Upper lobe of left lung (tissue), 6 donors: ENCODE data around the gene FBLN5. TPM values are rescaled to one million over a fixed set of nuclear protein-coding genes. Genes with fewer than 3 reads are reported as not detected.

Source experiments
- ATAC-seq, 2 donors: fragments of 200-7000 bp; cut with Tn5 transposase; one replicate each; pipeline ENCODE4 v1.9.1; 2022; ENCODE audit warnings: mild to moderate bottlenecking in 2 of 2, moderate library complexity in 2 of 2; ENCODE audit not compliant: low FRiP score in 2 of 2
- DNase-seq, 2 donors: peaks; one replicate each; pipeline ENCODE4 v3.0.0-alpha.2; 2019 to 2020
- H3K27ac ChIP-seq, 4 donors: fragments of 200-600 bp; sonication (generic); one replicate each; pipeline ENCODE4 v1.5.1; 2016 to 2019
- H3K27me3 ChIP-seq, 4 donors: fragments of 200-600 bp; sonication (generic); one replicate each; pipeline ENCODE4 v1.5.1; 2017 to 2019
- H3K36me3 ChIP-seq, 4 donors: fragments of 200-600 bp; sonication (generic); one replicate each; pipeline ENCODE4 v1.5.1; 2016 to 2019
- H3K4me1 ChIP-seq, 4 donors: fragments of 200-600 bp; sonication (generic); one replicate each; pipeline ENCODE4 v1.5.1; 2018 to 2019
- H3K4me3 ChIP-seq, 4 donors: fragments of 200-600 bp; sonication (generic); one replicate each; pipeline ENCODE4 v1.5.1; 2017 to 2019; ENCODE audit warnings: mild to moderate bottlenecking in 2 of 4, moderate library complexity in 1 of 4
- H3K9me3 ChIP-seq, 4 donors: fragments of 200-600 bp; sonication (generic); one replicate each; pipeline ENCODE4 v1.5.1; 2018 to 2019
- EP300 ChIP-seq, 4 donors: sonication (generic); formaldehyde crosslinking; IDR thresholded peaks; one replicate each; pipeline ENCODE4 v1.5.1; 2017; ENCODE audit warnings: antibody characterized with exemption in 4 of 4, control low read depth in 2 of 4
- POLR2A ChIP-seq, 4 donors: fragments of 450-650 bp; IDR thresholded peaks; one replicate each; pipeline ENCODE4 v1.5.1; 2016 to 2017; ENCODE audit warnings: antibody characterized with exemption in 4 of 4, mild to moderate bottlenecking in 2 of 4
- POLR2AphosphoS5 ChIP-seq, 2 donors: sonication (generic); formaldehyde crosslinking; IDR thresholded peaks; one replicate each; pipeline ENCODE4 v1.5.1; 2017; ENCODE audit warnings: antibody characterized with exemption in 2 of 2
- WGBS, 2 donors: methylation state at CpG; one replicate each; pipeline ENCODE4 v1.1.5; 2017 to 2018; 5-methylcytosine and 5-hydroxymethylcytosine counted together
- total RNA-seq, 6 donors: library from RNA; depleted of rRNA in 4 of 6; stranded (reverse); fragments of >200 nt in 4 of 6; gene quantifications; one replicate each; pipeline versions ENCODE4 v1.1.0 to v1.2.1, GENCODE V29; 2016 to 2021
- TF ChIP-seq, protein P1 (sequence below), 6 experiments: fragments of 450-650 bp in 4 of 6; fragments of 200-600 bp in 2 of 6; sonication (generic) in 2 of 6; IDR thresholded peaks; one replicate each; pipeline ENCODE4 v1.5.1; 2016 to 2019; ENCODE audit warnings: antibody characterized with exemption in 6 of 6
- donor health status: DM: no; HTN: no; CAD: no; lungs with moderate emphysema.
- donor health status: DM: no; HTN: yes; CAD: no; lungs with severe emphysema.

The FBLN5 gene
- total RNA-seq, 6 donors from 2014 or later, result 53.8 to 196 (median 133) TPM

DNA sequence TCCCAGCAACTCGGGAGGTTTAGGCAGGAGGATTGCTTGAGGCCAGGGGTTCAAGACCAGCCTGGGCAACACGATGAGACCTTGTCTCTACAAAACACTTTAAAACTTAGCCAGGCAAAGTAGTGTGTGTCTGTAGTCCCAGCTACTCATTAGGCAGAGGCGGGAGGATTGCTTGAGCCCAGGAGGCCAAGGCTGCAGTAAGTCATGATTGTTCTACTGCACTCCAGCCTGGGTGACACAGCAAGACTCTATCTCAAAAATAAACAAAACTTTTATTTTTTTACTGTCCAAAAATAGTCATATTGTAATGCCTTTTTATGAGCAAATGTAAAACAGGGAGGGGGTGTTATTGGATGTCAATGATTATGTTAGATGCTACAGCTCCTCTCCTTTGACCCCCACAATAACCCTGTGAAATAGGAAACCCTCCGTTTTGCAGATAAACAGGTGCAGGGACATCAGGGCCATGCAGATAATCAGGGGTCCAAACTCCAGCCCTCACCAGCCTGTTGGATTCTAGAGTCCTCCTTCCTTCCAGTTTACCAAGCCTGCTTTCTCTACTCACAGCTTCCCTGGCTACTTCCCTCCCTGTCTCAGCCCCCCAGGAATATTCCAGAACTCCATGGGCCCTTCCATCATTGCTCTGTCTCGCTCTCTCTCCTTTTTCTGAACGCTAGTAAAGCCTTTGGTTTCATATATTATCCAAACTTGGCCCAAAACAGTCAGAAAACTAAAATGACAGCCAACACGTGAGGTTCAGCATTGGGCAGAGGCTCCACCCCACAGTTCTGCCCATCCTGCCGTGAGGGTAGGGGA lies 5.9 kb upstream of the FBLN5 start:
- no peak overlapping the region for H3K27ac ChIP-seq
- ATAC-seq (no peak), DNase-seq (no peak)
- 79 to 80% methylated on average over 8 of the region's 8 CpGs for WGBS, 2 donors
- H3K4me1 ChIP-seq, result peaks cover 0 to 3% (median 0%) of the 10 kb centered on the region in 4 donors
- no peaks in the 10 kb centered on the region for H3K9me3 ChIP-seq
- TF ChIP-seq EP300 (IDR thresholded peaks at IDR 0.05) (no peak), POLR2A (IDR thresholded peaks at IDR 0.05) (no peak), POLR2AphosphoS5 (IDR thresholded peaks at IDR 0.05) (no peak)
- TF ChIP-seq, protein P1, sequence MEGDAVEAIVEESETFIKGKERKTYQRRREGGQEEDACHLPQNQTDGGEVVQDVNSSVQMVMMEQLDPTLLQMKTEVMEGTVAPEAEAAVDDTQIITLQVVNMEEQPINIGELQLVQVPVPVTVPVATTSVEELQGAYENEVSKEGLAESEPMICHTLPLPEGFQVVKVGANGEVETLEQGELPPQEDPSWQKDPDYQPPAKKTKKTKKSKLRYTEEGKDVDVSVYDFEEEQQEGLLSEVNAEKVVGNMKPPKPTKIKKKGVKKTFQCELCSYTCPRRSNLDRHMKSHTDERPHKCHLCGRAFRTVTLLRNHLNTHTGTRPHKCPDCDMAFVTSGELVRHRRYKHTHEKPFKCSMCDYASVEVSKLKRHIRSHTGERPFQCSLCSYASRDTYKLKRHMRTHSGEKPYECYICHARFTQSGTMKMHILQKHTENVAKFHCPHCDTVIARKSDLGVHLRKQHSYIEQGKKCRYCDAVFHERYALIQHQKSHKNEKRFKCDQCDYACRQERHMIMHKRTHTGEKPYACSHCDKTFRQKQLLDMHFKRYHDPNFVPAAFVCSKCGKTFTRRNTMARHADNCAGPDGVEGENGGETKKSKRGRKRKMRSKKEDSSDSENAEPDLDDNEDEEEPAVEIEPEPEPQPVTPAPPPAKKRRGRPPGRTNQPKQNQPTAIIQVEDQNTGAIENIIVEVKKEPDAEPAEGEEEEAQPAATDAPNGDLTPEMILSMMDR (IDR thresholded peaks at IDR 0.05), result no peak
- H3K27me3 ChIP-seq, result no peaks in the 10 kb centered on the region
- no peaks in the 10 kb centered on the region for H3K36me3 ChIP-seq
- H3K4me3 ChIP-seq, result no peak overlapping the region

DNA sequence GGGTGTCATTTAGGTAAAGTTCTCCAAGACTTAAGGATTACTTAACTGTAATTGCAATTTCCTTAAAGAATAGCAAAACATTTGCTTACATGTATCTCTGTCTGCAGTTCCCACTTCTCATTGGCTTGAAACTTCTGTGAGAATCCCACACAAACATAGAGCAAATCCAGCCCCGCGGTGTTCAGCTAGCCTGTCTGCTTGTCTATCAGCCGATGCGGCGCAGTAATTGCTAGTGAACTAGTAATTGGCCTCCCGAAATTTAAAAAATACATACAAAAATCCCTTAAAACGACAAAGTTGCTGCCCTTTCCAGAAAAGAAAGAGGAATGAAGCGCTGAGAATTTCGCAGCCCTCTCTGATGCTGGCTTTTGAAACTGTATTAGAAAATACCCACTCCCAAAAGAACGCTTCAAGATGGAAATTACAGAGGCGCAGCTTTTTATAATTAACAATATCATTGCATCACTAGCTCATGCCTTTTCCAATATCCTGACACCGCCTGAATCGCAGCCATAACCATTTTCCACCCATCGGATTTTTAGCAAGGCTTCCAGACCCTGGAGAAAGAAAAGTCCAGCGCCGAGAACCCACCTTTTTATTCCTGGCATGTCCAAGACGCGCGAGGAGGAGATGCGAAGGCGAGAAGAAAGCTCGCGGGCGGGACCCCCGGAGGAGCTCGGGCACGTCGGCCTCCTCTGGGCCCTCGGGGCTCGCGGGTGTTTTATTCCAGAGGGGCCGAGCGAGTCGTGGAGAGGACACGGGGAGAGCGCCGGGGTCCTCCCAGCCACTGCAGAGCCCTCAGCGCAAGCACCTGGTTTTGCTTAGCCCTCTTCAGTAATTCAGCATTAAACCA lies 646 bp downstream of the FBLN5 start:
- TF ChIP-seq EP300 (IDR thresholded peaks at IDR 0.05) (no peak), POLR2A (IDR thresholded peaks at IDR 0.05) (peak in 2 of 4 donors; percentile 67 to 68)
- TF ChIP-seq, protein P1 (IDR thresholded peaks at IDR 0.05), result no peak
- H3K4me1 ChIP-seq, result peaks cover 7 to 32% (median 10%) of the 10 kb centered on the region in 4 donors
- ATAC-seq, result peak in 1 of 2 donors; percentile 41
- peaks cover 0 to 2% (median 0%) of the 10 kb centered on the region in 4 donors for H3K36me3 ChIP-seq
- no peaks in the 10 kb centered on the region for H3K9me3 ChIP-seq
- peak overlapping the region; percentile 74 to 80 (median 80) for H3K27ac ChIP-seq
- WGBS, 2 donors, result 15 to 22% methylated on average over 21 to 38 of the region's 38 CpGs
- peak overlapping the region; percentile 47 to 65 (median 53) for H3K4me3 ChIP-seq
- peak in 1 of 2 donors; percentile 83 for DNase-seq
- no peaks in the 10 kb centered on the region for H3K27me3 ChIP-seq

DNA sequence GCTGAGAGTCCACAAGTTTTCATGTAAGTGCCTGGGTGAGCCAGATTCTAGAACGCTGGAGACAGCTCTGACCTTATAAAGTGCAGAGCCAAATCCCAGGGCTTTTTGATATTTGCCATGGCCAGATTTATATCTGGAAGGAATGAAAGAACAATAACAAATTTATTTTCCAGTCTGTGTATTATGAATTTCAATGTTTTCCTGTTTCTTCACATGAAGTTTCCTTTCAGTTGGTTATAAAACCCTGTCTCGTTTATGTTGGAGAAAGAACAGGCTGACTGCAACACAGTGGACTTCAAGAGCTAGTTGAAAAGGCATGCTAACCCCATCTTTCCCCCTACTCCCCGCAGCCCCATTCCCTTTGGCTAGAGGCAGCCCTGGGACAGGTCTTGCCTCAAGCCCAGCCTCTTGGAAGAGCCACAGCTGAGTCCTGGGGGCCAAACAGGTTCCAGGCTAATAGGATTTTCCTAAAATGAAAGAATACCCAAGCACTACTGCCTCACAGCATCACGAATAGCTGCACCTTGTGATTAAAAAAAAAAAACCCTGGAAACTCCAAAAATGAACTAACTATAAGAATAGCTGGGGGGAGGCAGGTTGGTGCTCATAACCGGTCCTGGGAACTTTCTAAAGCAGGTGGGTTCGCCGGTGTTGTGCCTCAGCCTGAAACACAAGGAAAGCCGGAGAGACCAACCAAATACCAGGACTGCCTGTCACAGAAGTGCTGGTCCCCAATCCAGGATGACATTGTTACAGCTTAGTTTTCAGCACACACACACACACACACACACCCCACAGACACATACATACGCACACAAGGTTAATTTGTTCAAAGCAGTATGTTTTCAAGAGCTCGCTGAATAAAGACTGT lies 1.5 kb downstream of the FBLN5 start:
- H3K4me3 ChIP-seq, result peak overlapping the region; percentile 47 to 65 (median 53)
- 46 to 52% methylated on average over 10 of the region's 10 CpGs for WGBS, 2 donors
- H3K9me3 ChIP-seq, result no peaks in the 10 kb centered on the region
- peak overlapping the region; percentile 74 to 80 (median 80) for H3K27ac ChIP-seq
- H3K27me3 ChIP-seq, result no peaks in the 10 kb centered on the region
- peaks cover 0 to 7% (median 0%) of the 10 kb centered on the region in 4 donors for H3K36me3 ChIP-seq
- ATAC-seq (no peak), DNase-seq (no peak)
- TF ChIP-seq EP300 (IDR thresholded peaks at IDR 0.05) (no peak), POLR2A (IDR thresholded peaks at IDR 0.05) (no peak), POLR2AphosphoS5 (IDR thresholded peaks at IDR 0.05) (no peak)
- TF ChIP-seq, protein P1 (IDR thresholded peaks at IDR 0.05), result no peak
- H3K4me1 ChIP-seq, result peaks cover 7 to 32% (median 10%) of the 10 kb centered on the region in 4 donors

DNA sequence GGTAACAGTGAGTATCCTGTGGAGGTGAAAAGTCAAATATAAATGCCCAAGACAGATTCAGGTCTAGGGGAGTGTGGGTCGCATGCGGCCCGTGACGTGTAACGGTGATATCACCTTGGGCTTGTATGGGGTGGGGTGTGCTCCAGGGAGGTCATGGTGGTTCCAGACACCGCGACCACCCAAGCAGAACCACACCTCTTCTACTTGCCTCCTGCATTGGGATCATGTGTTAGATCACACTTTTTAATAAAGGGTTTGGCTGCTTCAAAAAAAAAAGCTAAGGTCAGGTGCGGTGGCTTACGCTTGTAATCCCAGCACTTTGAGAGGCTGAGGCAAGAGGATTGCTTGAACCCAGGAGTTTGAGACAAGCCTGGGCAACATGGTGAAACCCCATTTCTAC lies 4.5 kb downstream of the FBLN5 start:
- no peak for DNase-seq
- no peaks in the 10 kb centered on the region for H3K27me3 ChIP-seq
- H3K4me3 ChIP-seq, result no peak overlapping the region
- no peak overlapping the region for H3K27ac ChIP-seq
- H3K36me3 ChIP-seq, result peaks cover 0 to 13% (median 4%) of the 10 kb centered on the region in 4 donors
- no peaks in the 10 kb centered on the region for H3K9me3 ChIP-seq
- 95 to 97% methylated on average over 9 of the region's 9 CpGs for WGBS, 2 donors
- TF ChIP-seq, protein P1 (IDR thresholded peaks at IDR 0.05), result no peak
- TF ChIP-seq POLR2AphosphoS5 (IDR thresholded peaks at IDR 0.05) (no peak), POLR2A (IDR thresholded peaks at IDR 0.05) (no peak), EP300 (IDR thresholded peaks at IDR 0.05) (no peak)
- no peak for ATAC-seq
- H3K4me1 ChIP-seq, result peaks cover 7 to 24% (median 10%) of the 10 kb centered on the region in 4 donors
